NCI-H1092 treated with DMSO at 0.1 percent for 48 hours (cell line): ENCODE measurements around the gene DSE.

Experiments used
- DNase-seq: peaks from one replicate; lab custom pipeline; 2025; lab: John Stamatoyannopoulos, UW

Gene DSE

GRCh38 chr6:116483616-116484015 lies 112.9 kb downstream of the DSE start:
- no peak for DNase-seq

DNA sequence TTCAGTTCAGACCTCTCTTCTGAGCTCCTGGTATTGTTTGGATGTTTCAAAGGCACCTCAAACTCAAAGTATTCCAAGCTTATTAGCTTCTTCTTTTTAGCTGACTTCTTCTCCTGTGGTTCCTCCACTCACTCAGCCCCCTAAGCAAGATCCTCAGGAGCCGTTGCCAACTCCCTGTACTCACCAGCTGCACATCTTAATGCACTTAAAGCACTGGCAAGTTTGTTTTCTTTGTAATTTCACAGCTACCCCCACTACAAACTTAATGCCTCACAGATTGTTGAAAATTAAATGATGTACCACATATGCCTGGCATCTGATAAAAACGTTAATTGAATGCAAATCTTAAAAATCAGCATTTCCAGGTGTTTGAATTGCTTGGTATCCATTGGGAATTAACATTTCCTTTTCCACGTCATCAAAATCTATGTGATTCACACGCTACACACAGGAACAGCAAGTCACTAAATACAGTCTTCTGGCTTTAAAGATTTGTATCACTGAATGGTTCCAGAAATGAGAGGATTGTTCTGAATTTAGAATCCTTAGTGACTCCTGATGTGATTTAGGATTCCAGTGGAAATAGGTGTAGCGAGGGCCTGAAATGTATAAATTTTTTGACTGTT lies 114.9 kb downstream of the DSE start:
- DNase-seq = no peak

- no peak for DNase-seq
These were observed 121.0 kb downstream of the DSE start for GRCh38 chr6:116491610-116492330.

- no peak for DNase-seq
These were observed 121.8 kb downstream of the DSE start for GRCh38 chr6:116492331-116493067.
